Stimulated activated CD8-positive, alpha-beta memory T cell treated with anti-CD3 and anti-CD28 coated beads, Interleukin-4, amount 100 ng/mL, for 1 hour (primary cell): Measurements from ENCODE around the gene FASTK.
A peak's percentile ranks its signal among the peaks of the same experiment; 100 is the strongest.

Experiments
- DNase-seq, 2 donors: peaks; one replicate each; pipeline ENCODE4 v3.0.0-alpha.2; 2020; ENCODE audit warnings: low read depth in 2 of 2, low spot score in 1 of 2

Gene FASTK

DNA sequence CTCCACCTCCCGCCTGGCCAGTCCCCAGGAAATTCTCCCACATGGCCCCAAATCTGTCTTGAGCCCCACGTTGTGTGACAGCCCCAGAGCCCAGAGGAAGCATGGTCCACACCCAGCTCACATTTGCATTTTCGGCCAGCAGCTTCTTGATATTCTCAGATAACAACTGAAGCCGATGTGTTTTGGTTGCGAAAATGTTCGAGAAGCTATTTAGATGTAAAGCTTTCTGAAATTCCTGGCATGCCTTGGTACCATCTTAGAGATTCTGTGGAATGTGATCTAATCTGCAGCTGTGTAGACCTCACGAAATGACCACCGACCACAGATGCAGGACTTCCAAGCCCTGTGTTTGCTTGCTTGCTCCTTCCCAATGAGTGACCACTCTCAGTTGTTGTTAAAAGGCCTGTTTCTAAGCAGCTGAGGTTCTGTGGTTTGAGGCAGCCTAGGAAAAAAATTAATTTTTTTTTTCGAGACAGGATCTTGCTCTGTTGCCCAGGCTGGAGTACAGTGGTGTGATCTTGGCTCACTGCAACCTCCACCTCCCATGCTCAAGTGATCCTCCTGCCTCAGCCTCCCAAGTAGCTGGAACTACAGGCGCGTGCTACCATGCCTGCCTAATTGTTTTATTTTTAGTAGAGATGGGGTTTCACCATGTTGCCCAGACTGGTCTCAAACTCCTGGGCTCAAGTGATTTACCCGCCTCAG lies 12.4 kb downstream of the FASTK start:
- DNase-seq = no peak

DNA sequence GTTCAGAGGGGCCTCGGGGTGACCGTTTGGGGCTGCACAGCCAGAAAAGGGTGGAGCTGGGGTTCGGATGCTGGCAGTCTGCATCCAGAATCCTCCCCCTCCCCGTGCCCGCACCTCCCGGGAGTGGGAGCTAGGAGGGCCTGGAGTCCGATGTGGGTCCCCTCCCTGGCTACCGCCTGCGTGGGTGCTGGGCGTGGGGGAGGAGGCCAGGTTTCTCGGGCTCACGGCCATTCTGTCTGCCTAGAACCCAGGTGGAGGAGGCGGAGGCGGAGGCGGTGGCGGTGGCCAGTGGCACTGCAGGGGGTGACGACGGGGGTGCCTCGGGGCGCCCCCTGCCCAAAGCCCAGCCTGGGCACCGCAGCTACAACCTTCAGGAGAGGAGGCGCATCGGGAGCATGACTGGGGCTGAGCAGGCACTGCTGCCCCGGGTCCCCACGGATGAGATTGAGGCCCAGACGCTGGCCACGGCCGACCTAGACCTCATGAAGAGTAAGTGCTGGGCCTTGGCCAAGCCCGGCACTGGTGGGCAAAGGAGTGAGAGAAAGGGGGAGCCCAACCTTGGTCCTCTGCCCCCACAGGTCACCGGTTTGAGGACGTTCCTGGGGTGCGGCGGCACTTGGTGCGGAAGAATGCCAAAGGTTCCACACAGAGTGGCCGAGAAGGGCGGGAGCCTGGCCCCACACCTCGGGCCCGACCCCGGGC lies 14.2 kb downstream of the FASTK start:
- no peak for DNase-seq

DNA sequence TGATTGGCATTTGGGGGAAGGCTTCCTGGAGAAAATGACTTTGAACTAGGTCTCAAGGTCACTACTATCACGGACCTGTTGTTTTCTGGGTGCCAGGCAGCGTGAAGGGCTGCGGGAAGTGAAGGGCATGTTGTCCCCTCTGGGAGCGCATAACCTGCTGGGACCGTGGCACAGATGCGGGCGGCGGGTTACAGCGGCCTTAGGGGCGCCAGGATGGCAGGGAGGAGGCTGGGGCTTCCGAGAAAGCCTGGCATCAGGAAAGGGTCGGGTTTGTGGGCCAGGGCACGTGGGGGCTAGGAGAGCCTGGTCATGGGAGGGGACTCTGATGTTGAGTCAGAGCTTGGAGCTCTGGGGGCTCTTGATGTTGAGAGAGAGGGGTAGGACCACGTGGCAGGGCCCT lies 15.1 kb downstream of the FASTK start:
- no peak for DNase-seq

DNA sequence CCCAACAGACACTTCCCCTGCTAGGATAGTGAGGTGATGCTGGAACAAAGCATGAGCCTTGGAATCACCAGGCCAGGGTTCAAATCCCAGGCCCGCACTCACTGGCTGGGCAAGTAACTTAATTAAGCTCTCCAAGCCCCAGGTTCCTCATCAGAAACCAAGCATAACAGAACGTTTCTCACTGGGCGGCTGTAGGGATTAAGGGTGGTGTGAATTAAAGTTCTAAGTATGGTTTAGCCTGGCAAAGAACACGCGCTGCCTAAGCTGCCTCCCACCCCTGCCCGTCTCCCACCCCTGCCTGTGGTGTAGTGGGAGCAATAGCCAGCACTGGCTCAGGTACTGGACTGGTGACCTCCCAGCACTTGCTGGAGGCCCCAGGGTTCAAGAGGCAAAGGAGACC lies 15.6 kb downstream of the FASTK start:
- DNase-seq = no peak

DNA sequence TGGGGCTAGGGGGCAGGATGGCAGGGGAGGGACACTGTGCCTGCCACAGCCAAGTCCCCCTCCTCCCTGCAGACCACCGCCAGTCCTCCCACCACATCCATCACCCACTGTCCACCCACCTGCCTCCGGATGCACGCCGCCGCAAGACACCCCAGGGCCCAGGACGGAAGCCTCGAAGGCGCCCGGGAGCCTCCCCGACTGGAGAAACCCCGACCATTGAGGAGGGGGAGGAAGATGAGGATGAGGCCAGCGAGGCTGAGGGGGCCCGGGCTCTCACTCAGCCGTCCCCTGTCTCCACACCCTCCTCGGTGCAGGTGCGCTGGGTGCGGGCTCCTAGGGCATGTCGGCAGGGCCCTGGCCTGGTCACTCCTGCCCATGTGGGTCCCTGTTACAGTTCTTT lies 16.2 kb downstream of the FASTK start:
- no peak for DNase-seq

DNA sequence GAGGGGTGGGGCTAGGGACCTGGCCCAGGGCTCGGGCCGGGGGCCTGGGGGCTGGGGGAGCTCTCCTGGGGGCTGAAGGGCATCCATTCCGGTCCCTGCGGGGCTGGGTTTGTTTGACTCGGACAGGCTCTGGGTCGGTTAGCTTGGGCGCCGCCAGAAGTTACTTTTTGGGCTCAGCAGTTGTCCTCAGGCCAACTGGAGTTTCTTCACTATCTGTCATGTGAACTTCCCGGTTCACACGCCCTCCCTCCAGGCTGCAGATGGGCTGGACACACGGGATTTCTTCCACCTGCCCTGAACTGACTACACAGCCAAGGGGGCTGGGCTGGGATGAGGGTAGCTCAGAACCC lies 17.4 kb downstream of the FASTK start:
- DNase-seq = no peak

DNA sequence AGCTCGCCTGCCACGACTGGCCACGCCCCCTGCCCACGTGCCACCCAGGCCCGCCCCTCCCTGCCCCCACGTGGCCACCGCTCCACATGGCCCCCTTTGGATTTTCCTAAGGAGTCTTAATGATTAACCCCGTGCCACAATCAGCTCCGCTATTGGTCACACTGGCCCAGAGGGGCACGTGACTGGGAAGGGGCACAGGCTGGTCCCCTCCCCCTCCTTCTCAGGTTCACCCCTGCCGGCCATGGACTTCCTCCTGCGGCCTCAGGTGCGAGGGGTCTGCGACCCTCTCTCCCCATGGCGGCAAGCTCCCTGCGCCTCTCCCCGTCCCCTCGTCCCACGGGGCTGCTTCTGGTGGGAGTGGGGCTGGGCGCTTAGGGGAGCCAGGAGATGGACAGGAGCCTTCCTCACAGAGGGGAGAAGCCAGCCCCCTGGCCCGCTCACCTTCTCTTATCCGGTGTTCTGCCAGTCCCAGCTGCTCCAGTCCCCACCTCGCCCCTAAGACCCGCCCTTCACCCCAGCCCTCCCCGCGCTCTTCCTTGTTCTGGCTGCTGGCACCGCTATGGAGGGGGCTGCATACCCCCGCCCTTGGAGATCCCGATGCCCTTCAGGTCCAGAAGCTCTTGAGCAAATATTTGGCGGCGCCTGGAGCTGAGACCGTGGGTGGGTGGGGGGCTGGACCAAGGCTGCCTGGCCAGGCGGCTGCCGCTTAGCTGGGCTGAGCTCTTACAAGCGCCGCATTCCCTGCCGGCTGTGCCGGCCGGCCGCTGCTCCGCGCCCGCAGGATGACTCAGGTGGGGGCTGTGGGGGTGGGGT lies 18.0 kb downstream of the FASTK start:
- no peak for DNase-seq

DNA sequence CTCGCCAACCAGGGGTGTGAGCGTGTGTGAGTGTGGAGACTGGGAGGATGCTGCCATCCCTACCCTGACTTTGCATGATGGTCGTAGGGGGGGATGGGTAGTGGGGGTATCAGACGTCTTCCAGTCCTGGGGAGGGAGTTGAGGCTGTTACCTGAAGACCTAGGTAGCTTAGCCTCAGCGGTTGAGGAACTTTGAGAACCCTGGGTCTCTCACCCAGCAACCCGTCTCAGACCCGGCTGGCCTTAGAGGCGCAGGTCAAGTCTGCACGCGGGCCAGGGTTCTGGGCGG lies 18.6 kb downstream of the FASTK start:
- DNase-seq = no peak

DNA sequence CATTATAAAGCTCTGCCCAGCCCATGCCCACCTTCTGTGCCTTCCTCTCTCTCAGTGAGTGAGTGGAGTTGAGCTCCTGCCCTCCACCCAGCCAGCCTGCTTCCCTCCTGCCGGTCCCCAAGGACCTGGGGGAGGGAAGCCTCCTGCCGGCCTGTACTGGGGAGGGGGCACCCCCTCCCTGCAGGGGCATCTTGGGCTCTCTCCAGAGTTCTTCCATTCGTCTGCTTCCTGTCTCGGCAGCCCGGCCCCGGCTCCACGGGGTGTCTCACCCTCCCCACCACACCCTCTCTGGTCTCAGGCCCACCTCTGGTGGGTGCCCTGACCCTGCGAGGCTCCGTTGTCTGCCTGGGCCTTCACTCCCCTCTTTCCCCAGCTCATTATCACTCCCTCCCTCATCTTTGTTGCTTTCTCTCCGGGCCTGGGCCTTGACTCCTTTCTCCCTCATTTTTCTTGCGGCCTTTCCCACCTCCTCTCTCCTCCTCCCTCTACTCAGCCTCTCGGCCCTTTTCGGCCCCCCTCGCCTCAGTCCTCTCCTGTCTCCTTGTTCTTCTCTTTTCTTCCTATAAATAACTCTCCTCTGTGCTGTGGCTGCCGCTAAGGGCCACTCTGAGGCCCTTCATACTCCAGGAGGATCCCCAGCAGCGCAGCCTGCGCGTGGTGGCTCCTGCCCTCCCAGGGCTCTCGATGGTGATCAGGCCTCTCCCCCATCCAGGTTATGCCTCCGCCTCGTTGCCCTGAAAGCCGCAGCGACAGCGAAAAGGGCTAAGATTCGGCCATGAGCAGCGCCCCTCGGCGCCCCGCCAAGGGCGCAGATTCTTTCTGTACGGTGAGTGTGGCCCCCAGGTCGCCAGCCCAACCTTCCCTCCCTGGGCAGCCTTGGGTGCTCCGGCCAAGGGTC lies 19.1 kb downstream of the FASTK start:
- DNase-seq = no peak

DNA sequence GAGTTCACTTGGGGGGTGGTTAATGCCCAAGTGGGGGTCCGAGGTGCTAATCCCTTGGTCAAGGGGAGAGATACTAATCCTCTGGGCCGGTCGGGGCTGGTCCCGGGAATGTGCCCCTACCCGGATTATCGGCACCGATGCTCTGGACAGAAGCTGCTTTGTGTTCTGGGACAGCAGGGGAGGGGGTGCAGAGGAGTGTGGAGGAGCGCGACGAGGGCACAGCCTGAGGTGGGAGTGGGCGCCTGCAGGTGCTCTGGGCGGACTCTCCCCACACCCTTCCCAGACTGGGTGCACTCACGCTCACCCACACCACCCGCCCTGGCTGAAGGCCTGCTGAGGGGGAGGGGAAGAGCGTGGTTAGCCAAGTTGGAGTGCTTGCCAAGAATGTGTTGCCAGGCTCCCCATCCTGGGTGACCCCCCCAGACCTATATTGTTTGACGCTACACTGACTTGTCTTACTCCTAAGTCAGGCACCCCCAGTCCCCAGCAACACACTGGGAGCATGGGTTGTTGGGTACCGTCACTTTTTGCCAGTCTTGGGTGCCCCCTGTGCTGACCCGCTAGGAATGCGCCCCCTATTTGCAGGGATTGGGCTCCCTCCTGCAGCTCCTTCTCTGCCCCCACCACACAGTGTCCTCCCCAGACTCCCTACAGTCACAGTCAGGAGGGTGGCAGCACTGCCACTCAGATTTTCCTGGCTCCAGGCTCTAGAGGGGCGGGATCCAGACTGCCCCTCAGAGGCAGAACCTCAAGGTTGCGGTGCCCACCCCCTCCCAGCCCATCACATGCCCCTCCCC lies 20.0 kb downstream of the FASTK start:
- no peak for DNase-seq

DNA sequence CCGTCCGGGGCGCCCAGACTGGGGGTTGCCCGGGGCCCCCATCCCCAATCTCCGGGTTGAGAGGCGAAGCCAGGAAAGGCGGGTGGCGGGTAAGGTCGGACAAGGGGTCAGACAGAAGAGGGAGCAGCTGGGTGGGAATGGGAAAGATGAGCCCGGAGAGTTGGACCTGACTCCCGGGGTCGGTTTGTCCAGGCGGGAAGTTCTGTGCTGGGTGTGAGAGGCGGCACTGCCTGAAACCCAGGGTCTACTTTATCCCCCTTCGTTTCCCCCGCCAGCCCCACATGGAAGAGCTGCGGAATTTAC lies 20.5 kb downstream of the FASTK start:
- no peak for DNase-seq

DNA sequence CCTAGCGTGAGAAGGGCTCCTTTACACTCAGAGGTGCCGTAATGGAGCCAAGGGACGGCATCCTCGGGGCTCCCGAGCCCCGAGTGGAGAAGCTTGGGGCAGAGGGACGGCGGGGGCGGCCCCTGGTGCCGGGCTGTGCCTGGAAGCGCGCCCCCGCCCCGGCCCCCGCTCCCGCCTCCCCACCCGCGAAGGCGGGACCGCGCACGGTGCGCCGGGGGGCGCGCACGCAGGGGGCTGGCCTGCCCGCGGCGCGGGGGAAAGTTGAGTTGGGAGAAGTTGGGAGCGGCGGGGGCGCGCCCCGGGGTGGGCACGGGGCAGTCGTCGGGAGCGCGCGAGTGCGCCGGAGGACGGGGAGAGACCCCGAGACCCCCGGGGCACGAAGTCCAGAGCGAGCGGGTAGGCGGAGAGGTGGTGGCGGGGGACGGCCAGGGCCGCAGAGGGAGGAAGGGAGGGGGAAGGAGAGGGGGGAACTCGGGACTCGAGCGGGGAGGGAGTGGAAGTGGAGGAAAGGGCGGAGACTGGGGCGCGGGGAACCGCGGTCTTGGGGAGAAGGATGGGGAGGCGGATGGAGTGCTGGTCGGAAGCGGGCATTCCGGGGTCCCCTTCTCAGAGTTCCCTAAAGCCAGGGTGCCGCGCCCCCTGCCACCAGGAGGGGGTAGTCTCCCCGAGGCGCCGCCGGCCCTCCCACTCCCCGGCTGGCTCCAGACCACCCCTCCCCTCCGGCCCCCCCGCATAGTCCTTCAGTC lies 21.1 kb downstream of the FASTK start, which contains the start of gene SLC4A2:
TSS of gene SLC4A2 (plus strand) at position 223 of the 746 bp plus-strand sequence. CDS start 2,399 bp downstream, outside the sequence.
- DNase-seq = no peak

DNA sequence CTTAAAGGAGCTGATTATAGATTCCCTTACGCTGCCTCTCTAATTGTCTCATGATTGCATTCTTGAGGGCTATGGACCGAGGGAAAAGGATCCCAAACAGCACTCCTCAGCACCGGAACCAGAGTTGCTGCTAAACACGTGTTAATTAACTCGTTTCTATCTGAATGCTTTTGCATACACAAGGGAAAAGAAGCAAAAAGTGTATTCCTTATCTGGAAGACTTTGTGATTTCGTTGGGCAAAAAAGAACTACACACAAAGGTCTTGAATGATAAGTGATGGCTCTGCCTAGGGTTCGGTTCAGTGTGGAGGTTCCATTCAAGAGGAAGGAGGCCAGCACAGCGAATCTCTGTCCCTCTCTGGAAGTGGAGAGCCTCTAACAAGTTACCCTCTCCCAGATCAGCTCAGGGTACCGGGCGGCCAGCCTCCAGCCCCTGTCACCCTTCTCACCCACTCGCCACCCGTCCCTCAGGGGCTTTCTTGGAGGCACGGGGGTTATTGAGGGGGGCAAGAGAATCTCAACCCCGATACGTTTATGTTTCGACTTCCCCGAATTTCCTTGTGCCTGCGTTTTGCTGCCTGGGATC lies 21.7 kb downstream of the FASTK start:
- no peak for DNase-seq

DNA sequence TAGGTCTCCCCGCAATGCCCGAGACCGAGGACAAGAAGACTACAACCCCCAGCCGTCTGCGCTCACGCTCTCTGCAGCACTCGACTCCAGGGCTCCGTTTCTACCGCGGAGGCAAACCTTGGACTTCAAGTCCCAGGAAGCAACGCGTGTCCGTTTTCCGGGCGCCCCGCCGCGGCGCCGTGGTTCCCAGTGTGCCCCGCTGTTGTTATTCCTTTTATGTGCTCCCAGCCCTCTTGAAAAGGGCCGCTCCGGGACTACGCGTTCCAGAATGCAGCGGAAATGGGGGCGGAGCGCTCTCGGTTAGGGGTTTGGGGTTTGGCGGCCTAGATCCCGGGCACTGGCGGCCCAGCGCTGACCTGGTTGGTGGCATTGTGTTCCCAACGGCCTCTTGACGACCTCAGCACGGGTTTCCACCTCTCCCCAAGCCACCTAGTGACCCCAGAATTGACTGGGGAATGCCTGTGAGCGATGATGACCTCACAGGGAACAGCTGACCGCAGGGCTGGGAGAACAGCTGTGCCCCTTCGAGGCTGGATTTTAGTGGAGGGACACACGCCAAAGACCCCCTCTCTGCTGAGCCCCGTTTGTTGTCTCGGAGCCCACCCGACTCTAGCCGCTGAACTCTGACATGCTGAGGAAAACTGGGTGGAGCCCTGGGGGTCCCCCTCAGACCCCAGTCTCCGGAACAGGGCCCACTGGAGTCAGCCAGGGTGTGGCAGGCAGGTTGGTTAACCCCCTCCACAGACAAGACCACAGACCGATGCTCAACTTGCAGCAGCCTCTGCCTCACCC lies 22.4 kb downstream of the FASTK start:
- peak; percentile 89 to 94 for DNase-seq

DNA sequence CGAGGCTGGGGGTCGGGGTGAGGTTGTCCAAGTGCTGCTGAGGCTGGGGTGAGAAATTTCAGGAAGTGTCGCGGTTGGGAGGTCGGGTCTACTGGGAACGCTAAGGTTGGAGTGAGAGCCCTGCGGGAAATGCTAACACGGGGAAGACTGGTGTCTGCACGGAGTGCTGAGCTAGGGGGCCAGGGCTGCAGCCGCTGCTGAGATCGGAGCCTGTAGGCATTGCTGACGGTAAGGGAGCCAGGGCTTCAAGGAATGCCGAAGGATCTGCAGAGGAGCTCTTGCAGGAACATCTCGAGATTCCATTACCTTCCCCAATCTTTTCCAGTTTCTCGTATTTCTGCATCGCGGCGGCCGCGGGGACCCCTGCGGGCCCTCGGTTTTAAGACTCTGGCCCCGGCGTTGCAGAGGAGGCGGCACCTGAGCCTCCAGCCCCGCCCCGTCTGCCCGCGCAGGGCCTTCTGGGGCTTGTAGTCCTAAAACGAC lies 23.1 kb downstream of the FASTK start, which contains the start of gene CDK5:
TSS of gene CDK5 (minus strand) at position 392 of the 483 bp plus-strand sequence. CDS start at position 343, 49 bp downstream.
- DNase-seq = no peak

DNA sequence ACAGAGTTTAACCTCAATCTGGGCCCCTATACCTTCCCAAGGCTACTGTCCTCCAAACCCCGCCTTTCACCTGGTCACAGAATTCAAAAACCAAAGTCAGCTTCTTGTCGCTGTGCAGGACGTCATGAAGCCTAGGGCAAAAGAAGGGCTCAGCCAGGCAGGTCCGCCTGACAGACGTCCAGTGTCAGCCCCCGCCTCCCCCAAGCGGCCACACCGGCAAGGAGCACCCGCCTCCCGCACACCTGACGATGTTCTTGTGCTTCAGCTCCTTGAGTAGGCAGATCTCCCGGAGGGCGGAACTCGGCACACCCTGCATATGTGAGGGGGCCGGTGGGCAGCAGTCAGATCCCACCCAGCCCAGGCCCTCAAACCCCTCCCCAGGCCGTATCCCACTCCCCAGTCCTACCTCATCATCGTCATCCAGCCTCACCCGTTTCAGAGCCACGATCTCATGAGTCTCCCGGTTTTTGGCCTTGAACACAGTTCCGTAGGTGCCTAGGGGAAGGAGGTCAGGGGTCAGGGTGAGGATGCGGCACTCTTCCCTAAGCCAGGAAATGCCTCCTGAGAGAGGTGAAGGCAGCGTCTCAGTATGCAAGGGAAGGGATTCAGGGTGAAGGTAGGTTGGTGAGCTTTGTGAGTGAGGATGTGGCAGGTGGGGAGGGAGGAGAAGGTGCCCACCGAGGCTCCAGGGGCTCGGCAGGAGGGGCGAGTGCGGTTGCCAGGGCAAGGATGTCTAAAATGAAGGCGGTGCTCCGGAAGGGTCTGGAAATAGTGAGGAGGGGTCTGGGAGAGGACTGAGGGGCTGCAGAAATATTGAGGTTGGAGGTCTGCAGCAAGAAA lies 23.7 kb downstream of the FASTK start:
- DNase-seq = no peak

DNA sequence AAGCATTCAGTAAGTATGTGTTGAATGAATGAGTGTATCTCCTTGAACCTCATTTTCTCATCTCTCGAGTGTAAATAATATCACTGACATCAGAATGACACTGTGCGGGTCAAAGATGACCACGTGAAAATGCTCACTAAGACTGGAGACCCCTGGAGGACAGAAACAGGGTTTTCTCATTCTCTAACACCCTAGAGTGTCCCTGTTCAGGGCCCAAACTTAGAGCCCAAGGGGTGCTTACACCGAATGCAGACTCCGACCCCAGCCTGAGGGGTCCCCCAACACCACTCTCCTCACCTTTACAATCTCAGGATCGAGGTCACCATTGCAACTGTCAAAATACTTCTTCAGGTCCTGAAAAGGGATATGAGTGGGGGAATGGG lies 24.3 kb downstream of the FASTK start:
- DNase-seq = no peak

DNA sequence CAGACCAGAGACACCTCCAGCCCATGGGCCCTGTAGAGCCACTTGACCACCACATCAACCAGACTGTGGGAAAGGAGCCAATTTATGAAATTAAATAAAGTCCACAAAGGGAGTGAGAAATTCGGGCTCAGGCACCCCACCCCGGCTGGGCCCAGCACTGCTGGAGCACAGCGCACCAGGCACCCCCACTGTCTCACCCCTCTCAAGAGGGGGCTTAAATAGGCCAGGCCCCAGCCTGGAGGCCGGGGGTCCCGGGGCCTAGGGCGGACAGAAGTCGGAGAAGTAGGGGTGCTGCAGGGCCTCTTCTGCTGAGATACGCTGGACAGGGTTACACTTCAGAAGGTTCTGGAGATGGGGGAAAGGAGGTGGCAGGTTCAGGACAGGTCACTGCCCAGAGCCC lies 26.9 kb downstream of the FASTK start:
- no peak for DNase-seq
